WTC11 (cell line): ENCODE data around the gene MAP4K4.

Experiments
- ATF2 ChIP-seq: sonication (generic); formaldehyde crosslinking; IDR thresholded peaks from 2 replicates; pipeline ENCODE4 v1.8.1; 2022; ENCODE audit warnings: low read depth, missing genetic modification reagents, borderline replicate concordance
- FOXJ3 ChIP-seq: sonication (generic); formaldehyde crosslinking; IDR thresholded peaks from 2 replicates; pipeline ENCODE4 v1.9.0; 2021; ENCODE audit warnings: missing genetic modification reagents, mild to moderate bottlenecking, borderline replicate concordance
- FOXP1 ChIP-seq: sonication (generic); formaldehyde crosslinking; IDR thresholded peaks from 2 replicates; pipeline ENCODE4 v1.8.0; 2022; ENCODE audit warnings: missing genetic modification reagents, mild to moderate bottlenecking, moderate library complexity, borderline replicate concordance
- JUN ChIP-seq: sonication (generic); formaldehyde crosslinking; IDR thresholded peaks from 2 replicates; pipeline ENCODE4 v1.8.0; 2023; ENCODE audit warnings: mild to moderate bottlenecking, missing genetic modification reagents
- MXD4 ChIP-seq: fragments of 250-450 bp; sonication (Bioruptor Pico); IDR thresholded peaks from 2 replicates; pipeline ENCODE4 v1.8.0; 2021; ENCODE audit warnings: mild to moderate bottlenecking, moderate library complexity, borderline replicate concordance
- RORB ChIP-seq: fragments of 250-450 bp; sonication (Bioruptor Pico); IDR thresholded peaks from 2 replicates; pipeline ENCODE4 v1.9.0; 2021; ENCODE audit warnings: mild to moderate bottlenecking
- TEAD4 ChIP-seq: sonication (generic); formaldehyde crosslinking; IDR thresholded peaks from 2 replicates; pipeline ENCODE4 v1.8.0; 2022; ENCODE audit warnings: mild to moderate bottlenecking, missing genetic modification reagents
- ZNF121 ChIP-seq: sonication (generic); formaldehyde crosslinking; IDR thresholded peaks from 2 replicates; pipeline ENCODE4 v1.8.0; 2023; ENCODE audit warnings: missing genetic modification reagents
- TF ChIP-seq, protein P1 (sequence below): fragments of 200-600 bp; IDR thresholded peaks from 2 replicates; pipeline ENCODE4 v1.8.0; 2022; ENCODE audit warnings: antibody characterized with exemption
- TF ChIP-seq, protein P2 (sequence below): sonication (generic); formaldehyde crosslinking; conservative IDR thresholded peaks from 2 replicates; pipeline ENCODE4 v1.8.1; 2022; ENCODE audit warnings: mild to moderate bottlenecking, missing genetic modification reagents
- TF ChIP-seq, protein P3 (sequence below): sonication (generic); formaldehyde crosslinking; IDR thresholded peaks from 2 replicates; pipeline ENCODE4 v1.8.0; 2022; ENCODE audit warnings: mild to moderate bottlenecking, missing genetic modification reagents
- TF ChIP-seq, protein P4 (sequence below): sonication (generic); formaldehyde crosslinking; IDR thresholded peaks from 2 replicates; pipeline ENCODE4 v1.8.0; 2022; ENCODE audit warnings: mild to moderate bottlenecking, missing genetic modification reagents

- no peak for TF ChIP-seq MXD4 (CRISPR knock-in tag)
- TF ChIP-seq, protein P1, sequence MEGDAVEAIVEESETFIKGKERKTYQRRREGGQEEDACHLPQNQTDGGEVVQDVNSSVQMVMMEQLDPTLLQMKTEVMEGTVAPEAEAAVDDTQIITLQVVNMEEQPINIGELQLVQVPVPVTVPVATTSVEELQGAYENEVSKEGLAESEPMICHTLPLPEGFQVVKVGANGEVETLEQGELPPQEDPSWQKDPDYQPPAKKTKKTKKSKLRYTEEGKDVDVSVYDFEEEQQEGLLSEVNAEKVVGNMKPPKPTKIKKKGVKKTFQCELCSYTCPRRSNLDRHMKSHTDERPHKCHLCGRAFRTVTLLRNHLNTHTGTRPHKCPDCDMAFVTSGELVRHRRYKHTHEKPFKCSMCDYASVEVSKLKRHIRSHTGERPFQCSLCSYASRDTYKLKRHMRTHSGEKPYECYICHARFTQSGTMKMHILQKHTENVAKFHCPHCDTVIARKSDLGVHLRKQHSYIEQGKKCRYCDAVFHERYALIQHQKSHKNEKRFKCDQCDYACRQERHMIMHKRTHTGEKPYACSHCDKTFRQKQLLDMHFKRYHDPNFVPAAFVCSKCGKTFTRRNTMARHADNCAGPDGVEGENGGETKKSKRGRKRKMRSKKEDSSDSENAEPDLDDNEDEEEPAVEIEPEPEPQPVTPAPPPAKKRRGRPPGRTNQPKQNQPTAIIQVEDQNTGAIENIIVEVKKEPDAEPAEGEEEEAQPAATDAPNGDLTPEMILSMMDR: no peak
- TF ChIP-seq FOXJ3 (CRISPR knock-in tag): no peak
- TF ChIP-seq, protein P2, sequence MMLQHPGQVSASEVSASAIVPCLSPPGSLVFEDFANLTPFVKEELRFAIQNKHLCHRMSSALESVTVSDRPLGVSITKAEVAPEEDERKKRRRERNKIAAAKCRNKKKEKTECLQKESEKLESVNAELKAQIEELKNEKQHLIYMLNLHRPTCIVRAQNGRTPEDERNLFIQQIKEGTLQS (CRISPR knock-in tag): no peak
- no peak for TF ChIP-seq JUN (CRISPR knock-in tag)
- no peak for TF ChIP-seq ZNF121 (CRISPR knock-in tag)
- TF ChIP-seq FOXP1 (CRISPR knock-in tag): no peak
- no peak for TF ChIP-seq RORB (CRISPR knock-in tag)
- TF ChIP-seq, protein P3, sequence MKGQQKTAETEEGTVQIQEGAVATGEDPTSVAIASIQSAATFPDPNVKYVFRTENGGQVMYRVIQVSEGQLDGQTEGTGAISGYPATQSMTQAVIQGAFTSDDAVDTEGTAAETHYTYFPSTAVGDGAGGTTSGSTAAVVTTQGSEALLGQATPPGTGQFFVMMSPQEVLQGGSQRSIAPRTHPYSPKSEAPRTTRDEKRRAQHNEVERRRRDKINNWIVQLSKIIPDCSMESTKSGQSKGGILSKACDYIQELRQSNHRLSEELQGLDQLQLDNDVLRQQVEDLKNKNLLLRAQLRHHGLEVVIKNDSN (CRISPR knock-in tag): no peak
- TF ChIP-seq TEAD4 (CRISPR knock-in tag): no peak
- TF ChIP-seq, protein P4, sequence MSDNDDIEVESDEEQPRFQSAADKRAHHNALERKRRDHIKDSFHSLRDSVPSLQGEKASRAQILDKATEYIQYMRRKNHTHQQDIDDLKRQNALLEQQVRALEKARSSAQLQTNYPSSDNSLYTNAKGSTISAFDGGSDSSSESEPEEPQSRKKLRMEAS (CRISPR knock-in tag): no peak
- no peak for TF ChIP-seq ATF2 (CRISPR knock-in tag)
Measured at GRCh38 chr2:101722864-101723263, 25.4 kb downstream of the MAP4K4 start.
